Thoracic aorta (tissue), 2 donors: ENCODE data around the gene CTBP2. TPM values are rescaled to one million over a fixed set of nuclear protein-coding genes. Genes with fewer than 3 reads are reported as not detected.
A peak's percentile ranks its signal among the peaks of the same experiment; 100 is the strongest.

Source experiments
- ATAC-seq: fragments of 150-250 bp; one replicate; pipeline ENCODE4 v1.8.0; 2017; ENCODE audit warnings: low read depth; ENCODE audit not compliant: insufficient number of reproducible peaks, low FRiP score
- DNase-seq: peaks from one replicate; pipeline ENCODE4 v3.0.0-alpha.2; 2020; ENCODE audit warnings: low spot score
- H3K27ac ChIP-seq, 2 donors: fragments of 200-600 bp; sonication (generic); 1 replicate in 1 of 2; 2 replicates in 1 of 2; pipeline ENCODE4 v1.5.1; 2016; ENCODE audit warnings: mild to moderate bottlenecking in 2 of 2, moderate library complexity in 2 of 2
- H3K27me3 ChIP-seq: fragments of 200-600 bp; sonication (generic); replicated peaks from 2 replicates; pipeline ENCODE4 v1.6.0; 2016; ENCODE audit warnings: mild to moderate bottlenecking; ENCODE audit not compliant: insufficient read depth
- H3K36me3 ChIP-seq: fragments of 200-600 bp; sonication (generic); one replicate; pipeline ENCODE4 v1.5.1; 2016
- H3K4me1 ChIP-seq, 2 donors: fragments of 200-600 bp; sonication (generic); 1 replicate in 1 of 2; 2 replicates in 1 of 2; pipeline versions ENCODE4 v1.5.1 to v1.6.0; 2016; ENCODE audit warnings: low read depth in 2 of 2, mild to moderate bottlenecking in 1 of 2; ENCODE audit not compliant: control insufficient read depth in 1 of 2
- H3K4me3 ChIP-seq: fragments of 200-600 bp; sonication (generic); 2 replicates; pipeline ENCODE4 v1.5.1; 2016; ENCODE audit warnings: mild to moderate bottlenecking
- H3K9me3 ChIP-seq: fragments of 200-600 bp; sonication (generic); 2 replicates; pipeline ENCODE4 v1.5.1; 2016
- total RNA-seq, 2 donors: library from RNA; depleted of rRNA; stranded (reverse); fragments of >200 nt; gene quantifications; one replicate each; pipeline versions ENCODE4 v1.1.0 to v1.2.3, GENCODE V29; 2016
- TF ChIP-seq, protein P1 (sequence below): fragments of 200-600 bp; sonication (generic); IDR thresholded peaks from one replicate; pipeline ENCODE4 v1.5.1; 2019; ENCODE audit warnings: antibody characterized with exemption

CTBP2 gene
- total RNA-seq, 2 donors from 2014 or later = 62.8 to 80.6 TPM

- TF ChIP-seq, protein P1, sequence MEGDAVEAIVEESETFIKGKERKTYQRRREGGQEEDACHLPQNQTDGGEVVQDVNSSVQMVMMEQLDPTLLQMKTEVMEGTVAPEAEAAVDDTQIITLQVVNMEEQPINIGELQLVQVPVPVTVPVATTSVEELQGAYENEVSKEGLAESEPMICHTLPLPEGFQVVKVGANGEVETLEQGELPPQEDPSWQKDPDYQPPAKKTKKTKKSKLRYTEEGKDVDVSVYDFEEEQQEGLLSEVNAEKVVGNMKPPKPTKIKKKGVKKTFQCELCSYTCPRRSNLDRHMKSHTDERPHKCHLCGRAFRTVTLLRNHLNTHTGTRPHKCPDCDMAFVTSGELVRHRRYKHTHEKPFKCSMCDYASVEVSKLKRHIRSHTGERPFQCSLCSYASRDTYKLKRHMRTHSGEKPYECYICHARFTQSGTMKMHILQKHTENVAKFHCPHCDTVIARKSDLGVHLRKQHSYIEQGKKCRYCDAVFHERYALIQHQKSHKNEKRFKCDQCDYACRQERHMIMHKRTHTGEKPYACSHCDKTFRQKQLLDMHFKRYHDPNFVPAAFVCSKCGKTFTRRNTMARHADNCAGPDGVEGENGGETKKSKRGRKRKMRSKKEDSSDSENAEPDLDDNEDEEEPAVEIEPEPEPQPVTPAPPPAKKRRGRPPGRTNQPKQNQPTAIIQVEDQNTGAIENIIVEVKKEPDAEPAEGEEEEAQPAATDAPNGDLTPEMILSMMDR = no peak
These were observed 854 bp downstream of the CTBP2 start for GRCh38 chr10:125159486-125159931.

DNA sequence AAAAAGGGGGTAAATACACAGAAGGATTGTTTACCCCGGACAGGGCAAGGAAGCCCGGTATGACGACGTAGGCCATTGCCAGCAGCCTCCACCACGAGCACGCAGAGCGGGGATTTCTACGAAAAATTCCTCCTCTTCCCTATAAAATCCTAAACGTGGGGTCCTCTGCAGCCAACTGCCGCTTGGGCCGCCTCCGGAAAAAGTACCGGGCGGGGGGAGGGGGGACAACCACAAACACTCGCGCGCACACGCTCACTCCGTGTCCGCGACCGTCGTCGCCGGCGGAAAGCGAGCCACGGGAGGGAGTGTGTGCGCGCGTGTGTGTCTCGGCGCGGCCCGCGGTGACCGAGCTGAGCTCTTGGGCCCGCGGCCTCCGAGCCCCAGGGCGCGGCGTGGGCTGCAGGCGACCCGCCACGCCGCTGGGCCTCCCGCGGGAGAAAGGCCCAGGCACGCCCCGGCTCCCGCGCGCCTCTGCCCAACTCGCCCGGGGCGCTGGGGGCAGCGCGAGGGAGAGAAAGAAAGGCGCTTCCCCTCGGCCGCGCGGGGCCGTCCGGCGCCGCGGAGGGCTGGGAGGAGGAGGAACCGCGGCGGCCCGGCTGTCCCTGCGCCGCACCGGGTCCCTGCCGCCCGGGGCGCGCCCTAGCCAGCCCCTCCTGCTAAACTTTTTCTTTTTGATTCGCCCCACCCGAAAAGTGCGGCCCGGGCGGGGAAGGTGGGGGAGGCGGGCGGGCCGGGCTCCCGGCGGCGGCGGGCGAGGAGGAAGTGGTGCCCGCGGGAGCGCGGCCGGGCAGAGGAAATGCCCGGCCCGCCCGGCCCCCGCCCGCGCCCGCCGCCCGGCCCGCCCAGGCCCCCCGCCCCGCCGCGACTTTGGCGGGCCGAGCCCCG, 1.5 kb downstream of the CTBP2 start:
- Histone ChIP-seq H3K27ac (peak overlapping the region; percentile 95 to 97), H3K27me3 (no peaks in the 10 kb centered on the region), H3K36me3 (no peaks in the 10 kb centered on the region), H3K9me3 (no peaks in the 10 kb centered on the region), H3K4me3 (peak overlapping the region; percentile 93), H3K4me1 (peaks cover 38 to 53% of the 10 kb centered on the region in 2 donors)
- TF ChIP-seq, protein P1 = no peak
- ATAC-seq (no peak), DNase-seq (no peak)

More at GRCh38 chr10:125159486-125159931, 854 bp downstream of the CTBP2 start:
- Histone ChIP-seq H3K4me1 (peaks cover 32 to 46% of the 10 kb centered on the region in 2 donors), H3K9me3 (no peaks in the 10 kb centered on the region), H3K36me3 (no peaks in the 10 kb centered on the region), H3K4me3 (peak overlapping the region; percentile 93), H3K27ac (peak overlapping the region; percentile 95 to 97), H3K27me3 (no peaks in the 10 kb centered on the region)
- ATAC-seq = peak; percentile 3
- DNase-seq = no peak

DNA sequence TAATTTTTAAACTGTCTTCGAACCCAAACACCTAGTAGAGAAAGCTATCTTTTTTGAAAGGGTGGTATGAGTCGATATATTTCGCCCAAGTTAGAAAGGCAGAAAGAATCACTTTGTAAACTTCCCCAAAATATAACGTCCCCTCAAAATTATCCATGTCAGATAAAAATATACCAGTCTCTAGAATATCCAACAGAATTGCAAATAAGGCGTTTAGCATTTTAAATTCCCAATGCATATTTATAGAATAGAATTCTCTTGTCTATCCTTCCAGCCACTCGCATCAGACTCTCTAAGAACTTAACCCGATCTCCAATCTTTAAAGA, 2.1 kb downstream of the CTBP2 start:
- DNase-seq (no peak), ATAC-seq (no peak)
- Histone ChIP-seq H3K27ac (peak overlapping the region; percentile 94), H3K4me3 (peak overlapping the region; percentile 93), H3K9me3 (no peaks in the 10 kb centered on the region), H3K27me3 (no peaks in the 10 kb centered on the region), H3K36me3 (no peaks in the 10 kb centered on the region), H3K4me1 (peaks cover 44 to 59% of the 10 kb centered on the region in 2 donors)
- TF ChIP-seq, protein P1 = no peak

GRCh38 chr10:125157505-125157904, 2.9 kb downstream of the CTBP2 start:
- H3K36me3 ChIP-seq = no peaks in the 10 kb centered on the region
- H3K27ac ChIP-seq = peak overlapping the region; percentile 6 to 94
- no peak for ATAC-seq
- DNase-seq = no peak
- TF ChIP-seq, protein P1 = no peak
- peaks cover 51 to 65% of the 10 kb centered on the region in 2 donors for H3K4me1 ChIP-seq
- H3K9me3 ChIP-seq = no peaks in the 10 kb centered on the region
- no peaks in the 10 kb centered on the region for H3K27me3 ChIP-seq
- H3K4me3 ChIP-seq = peak overlapping the region; percentile 93

DNA sequence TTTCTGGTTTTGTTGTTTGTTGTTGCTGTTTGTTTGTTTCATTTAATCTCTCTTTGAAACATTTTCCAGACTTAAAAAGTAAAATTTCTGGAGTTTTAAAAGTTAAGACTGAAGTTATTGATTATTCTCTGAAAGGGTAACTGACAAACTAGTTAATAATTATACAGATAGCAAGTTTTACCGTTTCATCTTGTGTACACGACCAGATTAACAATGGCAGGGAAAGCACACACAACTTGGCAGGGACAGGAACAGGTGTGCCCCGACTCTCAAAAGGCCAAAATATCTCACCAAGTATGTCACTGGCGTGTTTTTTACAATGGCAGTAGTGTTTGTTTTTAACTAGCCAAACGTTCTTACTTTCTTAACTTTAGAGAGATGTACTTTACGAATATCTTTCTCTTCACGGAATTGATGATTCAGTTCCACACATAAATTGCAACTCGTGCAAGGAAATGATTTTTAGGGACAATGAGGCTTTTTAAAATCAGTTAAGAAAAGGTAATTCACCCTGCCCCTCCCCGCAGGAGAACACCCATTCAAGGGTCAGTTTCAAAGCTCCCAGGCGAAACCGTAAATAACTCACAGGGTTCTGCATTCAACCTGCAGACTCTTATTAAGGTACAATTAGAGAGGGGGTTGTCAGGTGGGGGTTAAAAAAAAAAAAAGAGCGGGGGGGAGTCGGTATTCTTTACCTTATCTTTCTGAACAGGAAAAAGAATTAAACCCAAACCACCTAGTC, 3.5 kb downstream of the CTBP2 start:
- H3K27me3 ChIP-seq = no peaks in the 10 kb centered on the region
- peak overlapping the region; percentile 93 for H3K4me3 ChIP-seq
- H3K27ac ChIP-seq = peak overlapping the region; percentile 6 to 94
- no peaks in the 10 kb centered on the region for H3K9me3 ChIP-seq
- H3K36me3 ChIP-seq = no peaks in the 10 kb centered on the region
- TF ChIP-seq, protein P1 = no peak
- H3K4me1 ChIP-seq = peaks cover 55 to 65% of the 10 kb centered on the region in 2 donors
- ATAC-seq = no peak
- DNase-seq = no peak
